ENCODE data around the gene MAF. TPM values are rescaled to one million over a fixed set of nuclear protein-coding genes. Genes with fewer than 3 reads are reported as not detected.

The MAF gene
- total and polyA plus RNA-seq, 9 donors, result 41.1 to 196 (median 75.2) TPM

DNA sequence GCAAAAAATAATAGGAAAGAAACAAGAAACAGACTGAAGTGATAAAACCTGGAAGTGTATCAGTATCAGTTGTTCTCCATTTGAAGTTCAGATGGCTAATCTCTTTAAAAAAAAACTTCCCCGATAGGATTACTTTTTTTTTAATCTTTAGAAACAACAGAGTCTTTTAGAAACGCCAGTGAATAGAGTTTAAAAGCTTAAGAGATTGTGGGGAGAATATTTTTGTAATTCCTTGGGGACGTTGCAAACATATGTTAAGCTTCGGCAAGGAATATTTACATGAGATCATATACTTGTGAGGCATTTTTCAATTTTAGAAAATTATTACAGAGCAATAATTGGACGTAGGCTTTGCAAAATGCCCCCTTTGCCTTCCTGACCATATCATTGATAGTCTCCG lies 13.2 kb downstream of the MAF start:
- no peak overlapping the region for H3K4me3 ChIP-seq

DNA sequence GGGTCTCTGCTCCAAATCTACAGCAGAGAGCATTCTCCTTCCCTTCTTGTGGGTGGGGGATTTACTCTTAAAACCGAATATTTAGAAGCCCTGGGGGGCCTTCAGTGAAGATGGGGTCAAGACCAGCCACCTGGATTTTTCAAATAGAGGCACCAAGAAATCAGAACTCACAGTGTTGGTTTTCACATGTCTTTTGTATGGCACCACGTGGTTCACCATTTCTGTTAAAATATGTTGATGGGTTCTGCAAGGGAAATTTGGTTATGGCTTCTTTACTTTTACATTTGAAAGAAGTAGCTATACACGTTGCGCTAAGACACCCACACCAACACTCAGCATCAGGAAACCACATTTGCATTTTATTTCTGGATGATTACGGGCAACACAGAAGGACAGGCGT lies 17.7 kb downstream of the MAF start:
- Histone ChIP-seq H3K9me3 (no peaks in the 10 kb centered on the region), H3K4me3 (no peak overlapping the region), H3K27ac (no peak overlapping the region), H3K4me1 (ENCODE audit: insufficient read depth) (peaks cover 9% of the 10 kb centered on the region), H3K36me3 (no peaks in the 10 kb centered on the region), H3K27me3 (no peaks in the 10 kb centered on the region)
- TF ChIP-seq POLR2A (IDR thresholded peaks at IDR 0.05), result no peak
- no peak for TF ChIP-seq EP300 (IDR thresholded peaks at IDR 0.05)
- TF ChIP-seq CTCF (IDR thresholded peaks at IDR 0.05), result no peak
- WGBS, 3 donors, result 88% methylated on average over 6 of the region's 6 CpGs
- intact Hi-C loops (cut with DNase I), result loop anchor here in 2 of 4 donors (10.0 kb wide), 2 partner anchors 58 to 158 kb away; no protein-coding TSS in a partner anchor
- no peak for DNase-seq

More for the DNA sequence above, 13.2 kb downstream of the MAF start:
- intact Hi-C loops (cut with DNase I), result loop anchor here in 2 of 4 donors (10.0 kb wide), 2 partner anchors 62 to 162 kb away; no protein-coding TSS in a partner anchor
- peaks cover 4% of the 10 kb centered on the region for H3K4me1 ChIP-seq (ENCODE audit: insufficient read depth)
- no peak for DNase-seq
- 89 to 95% (median 94%) methylated on average over 6 of the region's 6 CpGs for WGBS, 3 donors
- H3K36me3 ChIP-seq, result no peaks in the 10 kb centered on the region
- TF ChIP-seq CTCF (IDR thresholded peaks at IDR 0.05) (no peak), POLR2A (IDR thresholded peaks at IDR 0.05) (no peak), EP300 (IDR thresholded peaks at IDR 0.05) (no peak)
- no peaks in the 10 kb centered on the region for H3K27me3 ChIP-seq
- no peaks in the 10 kb centered on the region for H3K9me3 ChIP-seq
- H3K27ac ChIP-seq, result no peak overlapping the region

- 19 to 29% (median 20%) methylated on average over 10 of the region's 10 CpGs for WGBS, 3 donors
- TF ChIP-seq EP300 (IDR thresholded peaks at IDR 0.05), result no peak
- no peaks in the 10 kb centered on the region for H3K36me3 ChIP-seq
- no peak overlapping the region for H3K4me3 ChIP-seq
- peaks cover 5% of the 10 kb centered on the region for H3K4me1 ChIP-seq (ENCODE audit: insufficient read depth)
- DNase-seq, result peak in 1 of 5 donors; percentile 24
- H3K27me3 ChIP-seq, result no peaks in the 10 kb centered on the region
- no peaks in the 10 kb centered on the region for H3K9me3 ChIP-seq
- peak overlapping the region in 1 of 2 donors; percentile 8 for H3K27ac ChIP-seq
- intact Hi-C loops (cut with DNase I), result loop anchor here in 2 of 4 donors (10.0 kb wide), 2 partner anchors 56 to 156 kb away; no protein-coding TSS in a partner anchor
Observed at GRCh38 chr16:79580453-79581191, 19.9 kb downstream of the MAF start.

GRCh38 chr16:79576602-79577001 lies 23.9 kb downstream of the MAF start:
- no peak for TF ChIP-seq CTCF (IDR thresholded peaks at IDR 0.05)
- no peak for TF ChIP-seq EP300 (IDR thresholded peaks at IDR 0.05)
- no peak for TF ChIP-seq POLR2A (IDR thresholded peaks at IDR 0.05)
- intact Hi-C loops (cut with DNase I), result no loop called here
- Histone ChIP-seq H3K27me3 (no peaks in the 10 kb centered on the region), H3K9me3 (no peaks in the 10 kb centered on the region), H3K4me3 (no peak overlapping the region), H3K36me3 (no peaks in the 10 kb centered on the region), H3K4me1 (ENCODE audit: insufficient read depth) (peaks cover 13% of the 10 kb centered on the region), H3K27ac (no peak overlapping the region)
- DNase-seq, result no peak
- WGBS, 3 donors, result 22 to 59% (median 31%) methylated on average over 2 of the region's 2 CpGs

- intact Hi-C loops (cut with DNase I), result no loop called here
- Histone ChIP-seq H3K4me3 (no peak overlapping the region), H3K4me1 (ENCODE audit: insufficient read depth) (peaks cover 12% of the 10 kb centered on the region), H3K27me3 (no peaks in the 10 kb centered on the region), H3K36me3 (no peaks in the 10 kb centered on the region), H3K27ac (no peak overlapping the region), H3K9me3 (no peaks in the 10 kb centered on the region)
- WGBS, 3 donors, result 83 to 97% (median 86%) methylated on average over 10 of the region's 10 CpGs
- no peak for TF ChIP-seq POLR2A (IDR thresholded peaks at IDR 0.05)
- TF ChIP-seq CTCF (IDR thresholded peaks at IDR 0.05), result no peak
- no peak for TF ChIP-seq EP300 (IDR thresholded peaks at IDR 0.05)
- DNase-seq, result no peak
Observed at GRCh38 chr16:79573884-79574283, 26.7 kb downstream of the MAF start.
